ENCODE data around the gene BIRC3. TPM values are rescaled to one million over a fixed set of nuclear protein-coding genes. Genes with fewer than 3 reads are reported as not detected.

BIRC3 gene
- polyA plus RNA-seq, 1 donor from 2014 or later, result not detected

GRCh38 chr11:102330231-102330630, 12.9 kb downstream of the BIRC3 start:
- Histone ChIP-seq H3K27ac (ENCODE audit: low read length) (no peak overlapping the region), H3F3A (ENCODE audit: insufficient read depth, low read length, poor library complexity, severe bottlenecking) (no peaks in the 10 kb centered on the region), H4K20me1 (ENCODE audit: insufficient read depth) (no peaks in the 10 kb centered on the region), H3K79me2 (replicated peaks; ENCODE audit: insufficient read depth, low read length) (no peaks in the 10 kb centered on the region), H2AFZ (ENCODE audit: low read depth, low read length) (no peak overlapping the region), H3K36me3 (ENCODE audit: insufficient read depth, low read length) (no peaks in the 10 kb centered on the region), H3K9ac (ENCODE audit: low read length) (no peak overlapping the region), H3K4me3 (ENCODE audit: low read length) (no peak overlapping the region), H3K27me3 (ENCODE audit: insufficient read depth, low read depth, low read length) (no peaks in the 10 kb centered on the region), H3K9me3 (ENCODE audit: low read length) (no peaks in the 10 kb centered on the region), H3K9me2 (ENCODE audit: insufficient read depth, low read length) (no peaks in the 10 kb centered on the region), H3K4me2 (ENCODE audit: low read length) (no peak overlapping the region)
- no peak for TF ChIP-seq POLR2AphosphoS5 (IDR thresholded peaks at IDR 0.05)
- TF ChIP-seq TAF1 (IDR thresholded peaks at IDR 0.05; ENCODE audit: low read depth), result no peak
- TF ChIP-seq CTCF (IDR thresholded peaks at IDR 0.05; ENCODE audit: poor library complexity, severe bottlenecking), result no peak
- no peak for TF ChIP-seq RAD21 (conservative IDR thresholded peaks at IDR 0.05)
- TF ChIP-seq MXI1 (conservative IDR thresholded peaks at IDR 0.05; ENCODE audit: poor library complexity, severe bottlenecking), result no peak
- TF ChIP-seq REST (IDR thresholded peaks at IDR 0.05; ENCODE audit: borderline replicate concordance), result no peak
- TF ChIP-seq EP300 (conservative IDR thresholded peaks at IDR 0.05; ENCODE audit: poor library complexity, severe bottlenecking), result no peak
- no peak for TF ChIP-seq EZH2 (IDR thresholded peaks at IDR 0.05; ENCODE audit: borderline replicate concordance, insufficient read depth, low read length, poor library complexity, severe bottlenecking)
- TF ChIP-seq SMC3 (conservative IDR thresholded peaks at IDR 0.05; ENCODE audit: poor library complexity), result no peak

GRCh38 chr11:102331341-102331740, 14.1 kb downstream of the BIRC3 start:
- no peaks in the 10 kb centered on the region for H3F3A ChIP-seq (ENCODE audit: insufficient read depth, low read length, poor library complexity, severe bottlenecking)
- no peaks in the 10 kb centered on the region for H3K9me3 ChIP-seq (ENCODE audit: low read length)
- H3K9ac ChIP-seq (ENCODE audit: low read length), result no peak overlapping the region
- H3K9me2 ChIP-seq (ENCODE audit: insufficient read depth, low read length), result no peaks in the 10 kb centered on the region
- TF ChIP-seq REST (IDR thresholded peaks at IDR 0.05; ENCODE audit: borderline replicate concordance) (no peak), EZH2 (IDR thresholded peaks at IDR 0.05; ENCODE audit: borderline replicate concordance, insufficient read depth, low read length, poor library complexity, severe bottlenecking) (no peak), RAD21 (conservative IDR thresholded peaks at IDR 0.05) (no peak), EP300 (conservative IDR thresholded peaks at IDR 0.05; ENCODE audit: poor library complexity, severe bottlenecking) (no peak), CTCF (IDR thresholded peaks at IDR 0.05; ENCODE audit: poor library complexity, severe bottlenecking) (no peak), POLR2AphosphoS5 (IDR thresholded peaks at IDR 0.05) (no peak), MXI1 (conservative IDR thresholded peaks at IDR 0.05; ENCODE audit: poor library complexity, severe bottlenecking) (no peak), TAF1 (IDR thresholded peaks at IDR 0.05; ENCODE audit: low read depth) (no peak), SMC3 (conservative IDR thresholded peaks at IDR 0.05; ENCODE audit: poor library complexity) (no peak)
- H4K20me1 ChIP-seq (ENCODE audit: insufficient read depth), result no peaks in the 10 kb centered on the region
- H2AFZ ChIP-seq (ENCODE audit: low read depth, low read length), result no peak overlapping the region
- H3K4me2 ChIP-seq (ENCODE audit: low read length), result no peak overlapping the region
- H3K36me3 ChIP-seq (ENCODE audit: insufficient read depth, low read length), result no peaks in the 10 kb centered on the region
- no peak overlapping the region for H3K27ac ChIP-seq (ENCODE audit: low read length)
- H3K79me2 ChIP-seq (replicated peaks; ENCODE audit: insufficient read depth, low read length), result no peaks in the 10 kb centered on the region
- no peaks in the 10 kb centered on the region for H3K27me3 ChIP-seq (ENCODE audit: insufficient read depth, low read depth, low read length)
- no peak overlapping the region for H3K4me3 ChIP-seq (ENCODE audit: low read length)

Measured in neural cell (in vitro differentiated cells).